DND-41 (cell line): ENCODE results near the gene C4orf17.

ENCODE experiments used
- EZH2 ChIP-seq: IDR thresholded peaks from 3 replicates; pipeline ENCODE4 v1.6.1; 2012; ENCODE audit warnings: borderline replicate concordance, low read depth, mild to moderate bottlenecking, moderate library complexity, low read length, inconsistent platforms; ENCODE audit not compliant: severe bottlenecking
- TF ChIP-seq, protein P1 (sequence below): IDR thresholded peaks from 2 replicates; pipeline ENCODE4 v1.5.1; 2012; ENCODE audit warnings: borderline replicate concordance, low read length, moderate library complexity, mild to moderate bottlenecking; ENCODE audit not compliant: poor library complexity, severe bottlenecking; ENCODE audit errors: extremely low read depth

DNA sequence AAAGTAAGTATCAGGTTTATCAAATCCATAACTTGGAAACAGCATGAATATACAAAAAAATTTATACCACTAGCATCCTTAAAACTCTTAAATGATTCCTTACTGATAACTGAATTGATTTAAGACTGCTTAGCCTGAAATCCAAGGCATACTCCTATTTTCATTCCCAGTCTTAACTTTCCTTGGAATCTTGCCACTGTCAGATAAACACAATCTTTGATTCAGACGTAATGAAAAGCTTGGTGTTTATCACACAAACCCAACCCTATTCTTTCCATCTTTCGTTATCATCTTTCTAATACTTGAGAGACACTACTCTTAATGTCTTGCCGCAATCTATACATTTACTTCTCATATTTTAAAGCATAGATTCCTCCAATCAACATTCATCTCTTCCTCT lies 19.1 kb downstream of the C4orf17 start:
- TF ChIP-seq, protein P1, sequence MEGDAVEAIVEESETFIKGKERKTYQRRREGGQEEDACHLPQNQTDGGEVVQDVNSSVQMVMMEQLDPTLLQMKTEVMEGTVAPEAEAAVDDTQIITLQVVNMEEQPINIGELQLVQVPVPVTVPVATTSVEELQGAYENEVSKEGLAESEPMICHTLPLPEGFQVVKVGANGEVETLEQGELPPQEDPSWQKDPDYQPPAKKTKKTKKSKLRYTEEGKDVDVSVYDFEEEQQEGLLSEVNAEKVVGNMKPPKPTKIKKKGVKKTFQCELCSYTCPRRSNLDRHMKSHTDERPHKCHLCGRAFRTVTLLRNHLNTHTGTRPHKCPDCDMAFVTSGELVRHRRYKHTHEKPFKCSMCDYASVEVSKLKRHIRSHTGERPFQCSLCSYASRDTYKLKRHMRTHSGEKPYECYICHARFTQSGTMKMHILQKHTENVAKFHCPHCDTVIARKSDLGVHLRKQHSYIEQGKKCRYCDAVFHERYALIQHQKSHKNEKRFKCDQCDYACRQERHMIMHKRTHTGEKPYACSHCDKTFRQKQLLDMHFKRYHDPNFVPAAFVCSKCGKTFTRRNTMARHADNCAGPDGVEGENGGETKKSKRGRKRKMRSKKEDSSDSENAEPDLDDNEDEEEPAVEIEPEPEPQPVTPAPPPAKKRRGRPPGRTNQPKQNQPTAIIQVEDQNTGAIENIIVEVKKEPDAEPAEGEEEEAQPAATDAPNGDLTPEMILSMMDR = no peak
- no peak for TF ChIP-seq EZH2
